Measurements from ENCODE around the gene KARS1.

Gene KARS1

DNA sequence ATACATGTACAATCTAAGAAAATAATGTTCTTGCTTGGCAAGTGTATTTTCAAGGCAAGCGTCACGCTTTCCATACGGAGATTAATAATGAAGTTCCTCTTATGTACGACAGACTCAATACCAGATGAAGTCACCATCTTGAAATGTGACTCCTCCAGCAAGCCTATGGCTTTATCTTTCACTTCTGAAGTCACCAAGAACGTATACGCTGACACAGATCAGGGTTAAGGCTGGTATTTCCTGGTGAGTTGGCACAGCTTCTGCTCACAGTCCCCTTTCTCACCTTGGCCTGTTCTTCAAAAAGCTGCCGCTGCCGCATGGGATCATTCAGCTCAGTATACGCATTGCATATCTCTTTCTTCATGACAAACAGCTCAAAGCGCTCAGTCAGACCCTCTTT, 18.3 kb downstream of the KARS1 start:
- Histone ChIP-seq H3K4me1 (ENCODE audit: insufficient read depth, low read length, severe bottlenecking) (no peaks in the 10 kb centered on the region), H3F3A (ENCODE audit: insufficient read depth, low read length) (no peaks in the 10 kb centered on the region; the same call in 1 of the 2 replicates), H4K20me1 (ENCODE audit: insufficient read depth, low read length) (no peaks in the 10 kb centered on the region), H3K9ac (ENCODE audit: low read length) (no peak overlapping the region), H3K79me2 (ENCODE audit: insufficient read depth, low read length) (no peaks in the 10 kb centered on the region), H3K36me3 (ENCODE audit: insufficient read depth, low read length) (peaks cover 84% of the 10 kb centered on the region), H3K27ac (ENCODE audit: low read depth, low read length, poor library complexity, severe bottlenecking) (no peak overlapping the region), H3K9me2 (ENCODE audit: low read depth, low read length) (no peaks in the 10 kb centered on the region), H2AFZ (ENCODE audit: low read length) (no peak overlapping the region), H3K4me3 (ENCODE audit: low read depth, low read length, poor library complexity, severe bottlenecking) (no peak overlapping the region), H3K4me2 (ENCODE audit: low read length) (no peak overlapping the region), H3K27me3 (ENCODE audit: insufficient read depth, low read length) (no peaks in the 10 kb centered on the region), H3K9me3 (ENCODE audit: low read length) (no peaks in the 10 kb centered on the region)
- TF ChIP-seq, protein P1, sequence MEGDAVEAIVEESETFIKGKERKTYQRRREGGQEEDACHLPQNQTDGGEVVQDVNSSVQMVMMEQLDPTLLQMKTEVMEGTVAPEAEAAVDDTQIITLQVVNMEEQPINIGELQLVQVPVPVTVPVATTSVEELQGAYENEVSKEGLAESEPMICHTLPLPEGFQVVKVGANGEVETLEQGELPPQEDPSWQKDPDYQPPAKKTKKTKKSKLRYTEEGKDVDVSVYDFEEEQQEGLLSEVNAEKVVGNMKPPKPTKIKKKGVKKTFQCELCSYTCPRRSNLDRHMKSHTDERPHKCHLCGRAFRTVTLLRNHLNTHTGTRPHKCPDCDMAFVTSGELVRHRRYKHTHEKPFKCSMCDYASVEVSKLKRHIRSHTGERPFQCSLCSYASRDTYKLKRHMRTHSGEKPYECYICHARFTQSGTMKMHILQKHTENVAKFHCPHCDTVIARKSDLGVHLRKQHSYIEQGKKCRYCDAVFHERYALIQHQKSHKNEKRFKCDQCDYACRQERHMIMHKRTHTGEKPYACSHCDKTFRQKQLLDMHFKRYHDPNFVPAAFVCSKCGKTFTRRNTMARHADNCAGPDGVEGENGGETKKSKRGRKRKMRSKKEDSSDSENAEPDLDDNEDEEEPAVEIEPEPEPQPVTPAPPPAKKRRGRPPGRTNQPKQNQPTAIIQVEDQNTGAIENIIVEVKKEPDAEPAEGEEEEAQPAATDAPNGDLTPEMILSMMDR (IDR thresholded peaks at IDR 0.05; ENCODE audit: low read length) = no peak
- TF ChIP-seq EZH2 (IDR thresholded peaks at IDR 0.05; ENCODE audit: borderline replicate concordance, low read length) = no peak

DNA sequence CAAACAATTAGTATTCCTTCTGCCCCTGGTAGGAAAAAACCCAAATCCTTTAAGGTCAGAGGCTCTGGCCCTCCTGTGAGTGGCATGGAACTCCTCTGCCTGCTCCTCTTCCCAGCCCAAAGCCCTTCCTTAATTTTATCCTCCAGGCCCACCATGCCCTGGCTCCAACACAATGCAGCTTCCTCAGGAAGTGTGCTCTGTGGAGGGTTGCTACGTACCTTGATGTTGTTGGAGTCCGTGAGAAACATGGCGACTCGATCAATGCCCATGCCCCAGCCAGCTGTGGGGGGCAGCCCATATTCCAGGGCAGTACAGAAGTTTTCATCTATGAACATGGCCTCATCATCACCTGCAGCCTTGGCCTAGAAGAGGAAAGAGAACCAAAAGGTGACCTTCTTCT, 19.1 kb downstream of the KARS1 start:
- Histone ChIP-seq H3K9me2 (ENCODE audit: low read depth, low read length) (no peaks in the 10 kb centered on the region), H2AFZ (ENCODE audit: low read length) (no peak overlapping the region), H3K9ac (ENCODE audit: low read length) (no peak overlapping the region), H3K27me3 (ENCODE audit: insufficient read depth, low read length) (no peaks in the 10 kb centered on the region), H3K36me3 (ENCODE audit: insufficient read depth, low read length) (peaks cover 76% of the 10 kb centered on the region), H3K4me1 (ENCODE audit: insufficient read depth, low read length, severe bottlenecking) (peaks cover 4% of the 10 kb centered on the region), H3K9me3 (ENCODE audit: low read length) (no peaks in the 10 kb centered on the region), H3K4me3 (ENCODE audit: low read depth, low read length, poor library complexity, severe bottlenecking) (no peak overlapping the region), H3K79me2 (ENCODE audit: insufficient read depth, low read length) (no peaks in the 10 kb centered on the region), H3K27ac (ENCODE audit: low read depth, low read length, poor library complexity, severe bottlenecking) (no peak overlapping the region), H3K4me2 (ENCODE audit: low read length) (no peak overlapping the region), H4K20me1 (ENCODE audit: insufficient read depth, low read length) (no peaks in the 10 kb centered on the region), H3F3A (ENCODE audit: insufficient read depth, low read length) (no peaks in the 10 kb centered on the region; the same call in 1 of the 2 replicates)
- TF ChIP-seq, protein P1 (IDR thresholded peaks at IDR 0.05; ENCODE audit: low read length) = no peak
- no peak for TF ChIP-seq EZH2 (IDR thresholded peaks at IDR 0.05; ENCODE audit: borderline replicate concordance, low read length)

- Histone ChIP-seq H4K20me1 (ENCODE audit: insufficient read depth, low read length) (no peaks in the 10 kb centered on the region), H3K9me2 (ENCODE audit: low read depth, low read length) (no peaks in the 10 kb centered on the region), H3K27ac (ENCODE audit: low read depth, low read length, poor library complexity, severe bottlenecking) (no peak overlapping the region), H3K4me3 (ENCODE audit: low read depth, low read length, poor library complexity, severe bottlenecking) (no peak overlapping the region), H3F3A (ENCODE audit: insufficient read depth, low read length) (no peaks in the 10 kb centered on the region; the same call in 1 of the 2 replicates), H3K4me2 (ENCODE audit: low read length) (no peak overlapping the region), H3K36me3 (ENCODE audit: insufficient read depth, low read length) (peaks cover 71% of the 10 kb centered on the region), H2AFZ (ENCODE audit: low read length) (no peak overlapping the region), H3K4me1 (ENCODE audit: insufficient read depth, low read length, severe bottlenecking) (peaks cover 5% of the 10 kb centered on the region), H3K9me3 (ENCODE audit: low read length) (no peaks in the 10 kb centered on the region), H3K79me2 (ENCODE audit: insufficient read depth, low read length) (no peaks in the 10 kb centered on the region), H3K9ac (ENCODE audit: low read length) (no peak overlapping the region), H3K27me3 (ENCODE audit: insufficient read depth, low read length) (no peaks in the 10 kb centered on the region)
- TF ChIP-seq EZH2 (IDR thresholded peaks at IDR 0.05; ENCODE audit: borderline replicate concordance, low read length) = no peak
- TF ChIP-seq, protein P1 (IDR thresholded peaks at IDR 0.05; ENCODE audit: low read length) = no peak
Observed at GRCh38 chr16:75627851-75628250, 19.6 kb downstream of the KARS1 start.
